A673 (cell line): ENCODE results near the gene PATJ.
A peak's percentile ranks its signal among the peaks of the same experiment; 100 is the strongest.

Experiments
- CTCF ChIP-seq: fragments of 300-800, 200-600 bp; sonication (generic); conservative IDR thresholded peaks from 2 replicates; pipeline ENCODE4 v1.5.1; 2017; ENCODE audit warnings: low read depth, mild to moderate bottlenecking, antibody characterized with exemption, low read length, moderate library complexity, mixed read lengths
- EZH2 ChIP-seq: fragments of 200-600 bp; sonication (generic); IDR thresholded peaks from 2 replicates; pipeline ENCODE4 v1.6.1; 2017; ENCODE audit warnings: borderline replicate concordance, low read depth, mild to moderate bottlenecking, mixed read lengths, antibody characterized with exemption, low read length; ENCODE audit not compliant: poor library complexity, severe bottlenecking

GRCh38 chr1:62144238-62144831, 402.1 kb downstream of the PATJ start:
- TF ChIP-seq CTCF (peak; percentile 78), EZH2 (no peak)
